HepG2 (cell line): ENCODE results near the gene ASIC3. TPM values are rescaled to one million over a fixed set of nuclear protein-coding genes. Genes with fewer than 3 reads are reported as not detected.

ENCODE experiments used
- ATAC-seq: fragments of 200-7000 bp; cut with Tn5 transposase; 3 replicates; pipeline ENCODE4 v1.9.1; 2020; ENCODE audit warnings: mild to moderate bottlenecking, moderate library complexity
- BruUV-seq: library from RNA; stranded (reverse); fragments of 400-500 nt; replicated peaks from 2 replicates; lab custom pipeline; 2021; lab: Mats Ljungman, UMichigan
- CTCF ChIA-PET: fragments of 300-600 bp; formaldehyde crosslinking; extraction: SDS; loops from one replicate; lab custom pipeline; 2021; ENCODE audit warnings: low total read pairs, inconsistent platforms, low intra/inter-chr PET ratio; lab: Yijun Ruan, JAX
- POLR2A ChIA-PET: fragments of 350-600 bp; sonication (Branson Sonifier 250); formaldehyde crosslinking; loops from one replicate; lab custom pipeline; 2020; ENCODE audit warnings: antibody characterized with exemption, inconsistent platforms; lab: Yijun Ruan, JAX
- DNase-seq: peaks from one replicate; pipeline ENCODE4 v3.0.0-alpha.2; 2015; ENCODE audit warnings: low spot score
- FAIRE-seq: peaks from 3 replicates; lab custom pipeline; 2011; peaks lifted over from hg19 to GRCh38; lab: Jason Lieb, UNC
- H2AFZ ChIP-seq: one replicate; pipeline ENCODE4 v1.6.1; 2011; ENCODE audit warnings: low read length, inconsistent platforms
- H3K27ac ChIP-seq: fragments of 300-600 bp; 3 replicates; pipeline ENCODE4 v1.8.0; 2011; ENCODE audit warnings: mixed run types, mild to moderate bottlenecking, mixed read lengths, low read length, inconsistent platforms; ENCODE audit not compliant: insufficient read depth; ENCODE audit errors: extremely low read length
- H3K27me3 ChIP-seq, 2 experiments: fragments of 200-600 bp in 1 of 2; 2 replicates in 1 of 2; 3 replicates in 1 of 2; pipeline versions ENCODE4 v1.6.0 to v1.8.0; 2011; ENCODE audit warnings: low read length in 2 of 2, mild to moderate bottlenecking in 2 of 2, moderate library complexity in 2 of 2, inconsistent platforms in 1 of 2; ENCODE audit not compliant: insufficient read depth in 2 of 2, control insufficient read depth in 1 of 2
- H3K36me3 ChIP-seq, 2 experiments: fragments of 200-600 bp in 1 of 2; replicated peaks in 1 of 2; 2 replicates in 1 of 2; 3 replicates in 1 of 2; pipeline versions ENCODE4 v1.5.1 to v1.8.0; 2011; ENCODE audit warnings: low read length in 2 of 2, inconsistent platforms in 1 of 2; ENCODE audit not compliant: insufficient read depth in 2 of 2, control insufficient read depth in 1 of 2
- H3K4me1 ChIP-seq: 2 replicates; pipeline ENCODE4 v1.5.1; 2012; ENCODE audit warnings: low read length, inconsistent platforms; ENCODE audit not compliant: insufficient read depth
- H3K4me2 ChIP-seq: 2 replicates; pipeline ENCODE4 v1.6.0; 2011; ENCODE audit warnings: low read depth, low read length, inconsistent platforms
- H3K4me3 ChIP-seq, 3 experiments: fragments of 200-600 bp in 1 of 3; sonication (generic), shearing (Covaris generic) in 1 of 3; replicated peaks in 1 of 3; 2 replicates each; pipeline ENCODE4 v1.5.1; 2011 to 2016; ENCODE audit warnings: low read length in 3 of 3, inconsistent platforms in 2 of 3, low read depth in 2 of 3, mild to moderate bottlenecking in 2 of 3, control low read depth in 1 of 3, mixed read lengths in 1 of 3; ENCODE audit not compliant: insufficient read depth in 1 of 3
- H3K79me2 ChIP-seq: one replicate; pipeline ENCODE4 v1.6.1; 2011; ENCODE audit warnings: low read length, inconsistent platforms; ENCODE audit not compliant: insufficient read depth
- H3K9ac ChIP-seq: 2 replicates; pipeline ENCODE4 v1.6.0; 2011; ENCODE audit warnings: mild to moderate bottlenecking, low read depth, low read length, inconsistent platforms; ENCODE audit not compliant: insufficient read depth
- H3K9me3 ChIP-seq: 2 replicates; pipeline ENCODE4 v1.5.1; 2012; ENCODE audit warnings: mild to moderate bottlenecking, low read length
- H4K20me1 ChIP-seq: 2 replicates; pipeline ENCODE4 v1.6.0; 2011; ENCODE audit warnings: inconsistent platforms, mild to moderate bottlenecking, low read length, moderate library complexity; ENCODE audit not compliant: insufficient read depth
- ATAD3A ChIP-seq: sonication (generic); formaldehyde crosslinking; IDR thresholded peaks from 2 replicates; pipeline ENCODE4 v1.4.0; 2020; ENCODE audit warnings: missing genetic modification reagents
- ATM ChIP-seq: fragments of 450-650 bp; IDR thresholded peaks from 2 replicates; pipeline ENCODE4 v1.7.1; 2017; ENCODE audit warnings: mild to moderate bottlenecking, borderline replicate concordance
- IKZF5 ChIP-seq: IDR thresholded peaks from 2 replicates; pipeline ENCODE4 v1.6.1; 2018; ENCODE audit warnings: missing genetic modification reagents, mild to moderate bottlenecking, missing compliant biosample characterization
- JUN ChIP-seq: sonication (generic); formaldehyde crosslinking; IDR thresholded peaks from 2 replicates; pipeline ENCODE4 v1.4.0; 2020; ENCODE audit warnings: mild to moderate bottlenecking, missing genetic modification reagents
- NFKBIZ ChIP-seq: IDR thresholded peaks from 2 replicates; pipeline ENCODE4 v1.6.1; 2018; ENCODE audit warnings: missing genetic modification reagents, missing compliant biosample characterization
- NFRKB ChIP-seq: fragments of 450-650 bp; IDR thresholded peaks from 2 replicates; pipeline ENCODE4 v1.6.1; 2017
- PRMT3 ChIP-seq: sonication (generic); formaldehyde crosslinking; IDR thresholded peaks from 2 replicates; pipeline ENCODE4 v1.8.1; 2022; ENCODE audit warnings: low read depth, mild to moderate bottlenecking, moderate library complexity, missing genetic modification reagents, borderline replicate concordance
- RAD21 ChIP-seq: fragments of 450-650 bp; formaldehyde crosslinking; IDR thresholded peaks from 2 replicates; pipeline ENCODE4 v1.5.0; 2020; ENCODE audit warnings: mild to moderate bottlenecking
- SCMH1 ChIP-seq: sonication (generic); formaldehyde crosslinking; IDR thresholded peaks from 2 replicates; pipeline ENCODE4 v1.9.0; 2021; ENCODE audit warnings: missing genetic modification reagents, mild to moderate bottlenecking, borderline replicate concordance
- SNRNP70 ChIP-seq: fragments of 200-400 bp; formaldehyde crosslinking; IDR thresholded peaks from 2 replicates; pipeline ENCODE4 v1.6.1; 2017; ENCODE audit warnings: mild to moderate bottlenecking, low read depth, low read length, moderate library complexity
- TCF7L2 ChIP-seq: IDR thresholded peaks from 2 replicates; pipeline ENCODE4 v1.6.1; 2011; ENCODE audit warnings: mild to moderate bottlenecking, low read depth, low read length, moderate library complexity
- ZNF484 ChIP-seq: sonication (generic); formaldehyde crosslinking; IDR thresholded peaks from 2 replicates; pipeline ENCODE4 v1.5.1; 2020; ENCODE audit warnings: mild to moderate bottlenecking, low read depth, missing genetic modification reagents, borderline replicate concordance
- ZNF546 ChIP-seq: sonication (generic); formaldehyde crosslinking; conservative IDR thresholded peaks from 2 replicates; pipeline ENCODE4 v1.8.1; 2023; ENCODE audit warnings: mild to moderate bottlenecking, missing genetic modification reagents
- ZNF549 ChIP-seq: sonication (generic); formaldehyde crosslinking; IDR thresholded peaks from 2 replicates; pipeline ENCODE4 v1.5.0; 2020; ENCODE audit warnings: missing genetic modification reagents
- ZNF816 ChIP-seq: sonication (generic); formaldehyde crosslinking; IDR thresholded peaks from 2 replicates; pipeline ENCODE4 v1.8.0; 2022; ENCODE audit warnings: missing genetic modification reagents, mild to moderate bottlenecking, borderline replicate concordance
- WGBS: methylation state at CpG from one replicate; pipeline ENCODE4 v1.1.6; 2017; ENCODE audit warnings: low lambda C conversion rate; 5-methylcytosine and 5-hydroxymethylcytosine counted together
- in situ Hi-C: cut with HindIII; loops from 2 replicates; pipeline ENCODE4 v1.10.0; 2017; ENCODE audit warnings: low pct_unique_long_range_greater_than_20kb; ENCODE audit not compliant: extremely low pct_ligation_motif_present
- intact Hi-C: fragments of 100-400 bp; cut with micrococcal nuclease; formaldehyde crosslinking; loops from one replicate; pipeline ENCODE4 v1.10.0; 2022; ENCODE audit not compliant: unreplicated experiment
- polyA plus RNA-seq, 8 experiments: library from polyadenylated mRNA; depleted of rRNA in 3 of 8; stranded (reverse) in 7 of 8; unstranded in 1 of 8; fragments of >200 nt; fragmentation: Illumina TruSeq in 4 of 8; extraction: Trizol in 4 of 8; gene quantifications; 2 replicates each; pipeline versions ENCODE4 v1.2.1 to v1.2.3, GENCODE V29; 2011 to 2016; ENCODE audit warnings: low read depth in 4 of 8, missing spikeins in 1 of 8, mixed read lengths in 1 of 8; ENCODE audit not compliant: insufficient read depth in 1 of 8
- total RNA-seq, 5 experiments: library from RNA; depleted of rRNA; stranded (reverse); fragments of >200 nt; fragmentation: Illumina TruSeq; extraction: Trizol; gene quantifications; 2 replicates each; pipeline ENCODE4 v1.2.3, GENCODE V29; 2016; ENCODE audit warnings: low read depth in 1 of 5

The ASIC3 gene
- total and polyA plus RNA-seq, 2 of the 13 experiments (the other 11 are each of a cell fraction or from before 2014, with no cell fraction given), result 0.51 TPM; not detected in 1

- Histone ChIP-seq H4K20me1 (peaks cover 4% of the 10 kb centered on the region; the same call in 1 of the 2 replicates), H3K4me3 (no peak overlapping the region), H3K27me3 (no peaks in the 10 kb centered on the region), H3K27ac (no peak overlapping the region), H3K79me2 (peaks cover 11% of the 10 kb centered on the region), H3K9ac (no peak overlapping the region), H3K36me3 (peaks cover 15 to 57% of the 10 kb centered on the region in 2 experiments; a peak in 4 of 5 replicates), H3K4me2 (no peak overlapping the region), H3K9me3 (no peaks in the 10 kb centered on the region), H2AFZ (no peak overlapping the region), H3K4me1 (peaks cover 37% of the 10 kb centered on the region)
- ATAC-seq (no peak), DNase-seq (no peak), FAIRE-seq (no peak)
- ChIA-PET POLR2A (no interaction called here), CTCF (no interaction called here)
- in situ Hi-C loops (no loop called here), intact Hi-C loops (no loop called here)
- no TSS peak for BruUV-seq
- no peak for TF ChIP-seq TCF7L2
- no peak for TF ChIP-seq ZNF549
- no peak for TF ChIP-seq RAD21 (CRISPR knock-in tag)
- no peak for TF ChIP-seq SNRNP70
- TF ChIP-seq NFRKB, result no peak
- no peak for TF ChIP-seq NFKBIZ (CRISPR knock-in tag)
- no peak for TF ChIP-seq SCMH1 (CRISPR knock-in tag)
- TF ChIP-seq ZNF816 (CRISPR knock-in tag), result no peak
- TF ChIP-seq JUN, result no peak
- no peak for TF ChIP-seq ATM
- no peak for TF ChIP-seq ZNF484 (CRISPR knock-in tag)
- TF ChIP-seq PRMT3 (CRISPR knock-in tag), result no peak
- no peak for TF ChIP-seq ATAD3A (CRISPR knock-in tag)
- no peak for TF ChIP-seq ZNF546
- TF ChIP-seq IKZF5 (CRISPR knock-in tag), result no peak
- 96% methylated on average over 14 of the region's 14 CpGs for WGBS
Measured at GRCh38 chr7:151065516-151065915, 17.2 kb downstream of the ASIC3 start.
